Hepatocyte (in vitro differentiated cells): ENCODE results near the gene MYO1F. TPM values are rescaled to one million over a fixed set of nuclear protein-coding genes. Genes with fewer than 3 reads are reported as not detected.
"Not testable (repeated sequence)": the region's sequence is repeated elsewhere in the genome, so short reads cannot be mapped to it uniquely, and the experiment has no call there.

Experiments used
- DNase-seq: peaks from one replicate; pipeline ENCODE4 v3.0.0-alpha.2; 2016; ENCODE audit warnings: low spot score
- H2AFZ ChIP-seq: fragments of 200-600 bp; sonication (generic); 2 replicates; pipeline ENCODE4 v1.6.0; 2016; ENCODE audit warnings: antibody characterized with exemption, mild to moderate bottlenecking
- H3K27ac ChIP-seq: fragments of 200-600 bp; sonication (generic); 2 replicates; pipeline ENCODE4 v1.5.1; 2016; ENCODE audit warnings: mild to moderate bottlenecking
- H3K27me3 ChIP-seq: fragments of 200-600 bp; sonication (generic); 2 replicates; pipeline ENCODE4 v1.6.1; 2016
- H3K36me3 ChIP-seq: fragments of 200-600 bp; sonication (generic); replicated peaks from 2 replicates; pipeline ENCODE4 v1.5.1; 2016; ENCODE audit warnings: low read depth; ENCODE audit not compliant: insufficient read depth
- H3K4me1 ChIP-seq: fragments of 200-600 bp; sonication (generic); 2 replicates; pipeline ENCODE4 v1.5.1; 2016; ENCODE audit warnings: mild to moderate bottlenecking, moderate library complexity; ENCODE audit not compliant: insufficient read depth
- H3K4me2 ChIP-seq: fragments of 200-600 bp; sonication (generic); 2 replicates; pipeline ENCODE4 v1.6.0; 2016
- H3K4me3 ChIP-seq: fragments of 200-600 bp; sonication (generic); 2 replicates; pipeline ENCODE4 v1.5.1; 2016; ENCODE audit warnings: mild to moderate bottlenecking
- H3K79me2 ChIP-seq: fragments of 200-600 bp; sonication (generic); 2 replicates; pipeline ENCODE4 v1.6.0; 2017; ENCODE audit warnings: mild to moderate bottlenecking
- H3K9me2 ChIP-seq: fragments of 200-600 bp; sonication (generic); replicated peaks from 2 replicates; pipeline ENCODE4 v1.6.0; 2017; ENCODE audit warnings: mild to moderate bottlenecking; ENCODE audit not compliant: insufficient read depth
- H3K9me3 ChIP-seq: fragments of 200-600 bp; sonication (generic); 2 replicates; pipeline ENCODE4 v1.5.1; 2016; ENCODE audit warnings: low read depth, mild to moderate bottlenecking
- H4K20me1 ChIP-seq: fragments of 200-600 bp; sonication (generic); 2 replicates; pipeline ENCODE4 v1.6.0; 2016; ENCODE audit warnings: mild to moderate bottlenecking; ENCODE audit not compliant: insufficient read depth, poor library complexity, severe bottlenecking
- EZH2 ChIP-seq: fragments of 200-600 bp; sonication (generic); IDR thresholded peaks from 2 replicates; pipeline ENCODE4 v1.6.1; 2016; ENCODE audit warnings: antibody characterized with exemption, mild to moderate bottlenecking, borderline replicate concordance
- EZH2phosphoT487 ChIP-seq: fragments of 200-600 bp; sonication (generic); IDR thresholded peaks from one replicate; pipeline ENCODE4 v1.6.1; 2018; ENCODE audit warnings: antibody characterized with exemption, mild to moderate bottlenecking, low read depth, moderate library complexity; ENCODE audit not compliant: unreplicated experiment, severe bottlenecking
- WGBS: methylation state at CpG from one replicate; pipeline ENCODE4 v1.1.6; 2016; ENCODE audit warnings: low lambda C conversion rate; ENCODE audit errors: missing lambda C conversion rate; 5-methylcytosine and 5-hydroxymethylcytosine counted together
- polyA plus RNA-seq: library from polyadenylated mRNA; unstranded; fragments of >200 nt; fragmentation: Nextera tagmentation; extraction: Ambion mirVana; gene quantifications from 2 replicates; pipeline ENCODE4 v1.2.1, GENCODE V29; 2016
- total RNA-seq: library from RNA; depleted of rRNA; stranded (reverse); fragments of >200 nt; gene quantifications from 2 replicates; pipeline ENCODE4 v1.2.3, GENCODE V29; 2014
- TF ChIP-seq, protein P1 (sequence below): fragments of 200-600 bp; sonication (generic); IDR thresholded peaks from 2 replicates; pipeline ENCODE4 v1.5.1; 2016; ENCODE audit warnings: antibody characterized with exemption, mild to moderate bottlenecking; ENCODE audit not compliant: poor library complexity

Gene MYO1F
- total and polyA plus RNA-seq, 2 experiments from 2014 or later: 0.13 to 1.0 TPM

- WGBS: 45% methylated on average over 10 of the region's 10 CpGs
- Histone ChIP-seq H3K27ac (no peak overlapping the region), H3K27me3 (no peaks in the 10 kb centered on the region), H3K36me3 (no peaks in the 10 kb centered on the region), H3K79me2 (no peaks in the 10 kb centered on the region), H3K4me1 (no peaks in the 10 kb centered on the region), H4K20me1 (no peaks in the 10 kb centered on the region), H3K4me2 (no peak overlapping the region), H3K9me2 (no peaks in the 10 kb centered on the region), H3K9me3 (no peaks in the 10 kb centered on the region), H3K4me3 (no peak overlapping the region), H2AFZ (no peak overlapping the region)
- no peak for DNase-seq
- no peak for TF ChIP-seq EZH2
Measured at GRCh38 chr19:8575467-8575997, 1.7 kb downstream of the MYO1F start.

GRCh38 chr19:8574619-8574922 is 2.7 kb downstream of the MYO1F start:
- H3K79me2 ChIP-seq, H3K9me2 ChIP-seq, DNase-seq, H3K4me2 ChIP-seq, H3K27me3 ChIP-seq, H4K20me1 ChIP-seq, H3K4me3 ChIP-seq, H3K27ac ChIP-seq, H3K9me3 ChIP-seq, H2AFZ ChIP-seq, H3K4me1 ChIP-seq, H3K36me3 ChIP-seq: not testable (repeated sequence)
- 98% methylated on average over 7 of the region's 7 CpGs for WGBS

- no peak overlapping the region for H3K27ac ChIP-seq
Measured at GRCh38 chr19:8573316-8573715, 3.9 kb downstream of the MYO1F start.

DNA sequence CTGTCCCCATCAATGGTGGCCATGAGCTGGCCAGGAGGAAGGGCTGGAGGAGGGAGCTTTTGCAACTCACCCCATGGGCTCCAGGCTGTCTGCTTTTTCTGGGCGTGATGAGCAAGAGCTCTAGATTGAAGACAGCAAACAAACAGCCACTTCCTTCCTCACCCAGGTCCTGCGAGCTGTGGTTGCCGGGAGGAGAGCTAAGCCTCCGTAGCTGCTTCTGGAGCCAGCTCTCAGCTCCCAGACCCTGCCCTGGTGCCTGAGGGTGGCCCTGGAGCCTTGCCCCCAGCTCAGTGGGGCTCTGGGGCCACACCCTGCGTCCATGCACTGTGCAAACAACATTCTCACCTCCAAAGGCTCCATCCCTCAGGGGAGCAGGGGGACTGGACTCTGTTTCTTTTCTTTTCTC is 6.2 kb downstream of the MYO1F start:
- DNase-seq: no peak
- Histone ChIP-seq H3K36me3 (no peaks in the 10 kb centered on the region), H3K27me3 (no peaks in the 10 kb centered on the region), H3K4me3 (no peak overlapping the region), H3K9me2 (no peaks in the 10 kb centered on the region), H4K20me1 (no peaks in the 10 kb centered on the region), H3K27ac (no peak overlapping the region), H3K4me1 (no peaks in the 10 kb centered on the region), H3K4me2 (no peak overlapping the region), H3K9me3 (no peaks in the 10 kb centered on the region), H2AFZ (no peak overlapping the region), H3K79me2 (no peaks in the 10 kb centered on the region)
- TF ChIP-seq, protein P1, sequence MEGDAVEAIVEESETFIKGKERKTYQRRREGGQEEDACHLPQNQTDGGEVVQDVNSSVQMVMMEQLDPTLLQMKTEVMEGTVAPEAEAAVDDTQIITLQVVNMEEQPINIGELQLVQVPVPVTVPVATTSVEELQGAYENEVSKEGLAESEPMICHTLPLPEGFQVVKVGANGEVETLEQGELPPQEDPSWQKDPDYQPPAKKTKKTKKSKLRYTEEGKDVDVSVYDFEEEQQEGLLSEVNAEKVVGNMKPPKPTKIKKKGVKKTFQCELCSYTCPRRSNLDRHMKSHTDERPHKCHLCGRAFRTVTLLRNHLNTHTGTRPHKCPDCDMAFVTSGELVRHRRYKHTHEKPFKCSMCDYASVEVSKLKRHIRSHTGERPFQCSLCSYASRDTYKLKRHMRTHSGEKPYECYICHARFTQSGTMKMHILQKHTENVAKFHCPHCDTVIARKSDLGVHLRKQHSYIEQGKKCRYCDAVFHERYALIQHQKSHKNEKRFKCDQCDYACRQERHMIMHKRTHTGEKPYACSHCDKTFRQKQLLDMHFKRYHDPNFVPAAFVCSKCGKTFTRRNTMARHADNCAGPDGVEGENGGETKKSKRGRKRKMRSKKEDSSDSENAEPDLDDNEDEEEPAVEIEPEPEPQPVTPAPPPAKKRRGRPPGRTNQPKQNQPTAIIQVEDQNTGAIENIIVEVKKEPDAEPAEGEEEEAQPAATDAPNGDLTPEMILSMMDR: no peak
- TF ChIP-seq EZH2 (no peak), EZH2phosphoT487 (no peak)
- 28% methylated on average over 5 of the region's 5 CpGs for WGBS

More at GRCh38 chr19:8573316-8573715, 3.9 kb downstream of the MYO1F start:
- no peaks in the 10 kb centered on the region for H3K36me3 ChIP-seq
- no peak overlapping the region for H3K4me2 ChIP-seq
- no peak overlapping the region for H3K4me3 ChIP-seq
- no peaks in the 10 kb centered on the region for H3K4me1 ChIP-seq
- WGBS: 92% methylated on average over 7 of the region's 7 CpGs
- H2AFZ ChIP-seq: no peak overlapping the region
- H3K9me3 ChIP-seq: no peaks in the 10 kb centered on the region
- no peaks in the 10 kb centered on the region for H3K9me2 ChIP-seq
- no peaks in the 10 kb centered on the region for H3K27me3 ChIP-seq
- no peak for TF ChIP-seq EZH2phosphoT487
- no peak for TF ChIP-seq EZH2
- TF ChIP-seq, protein P1: no peak
- no peaks in the 10 kb centered on the region for H3K79me2 ChIP-seq
- no peak for DNase-seq
- no peaks in the 10 kb centered on the region for H4K20me1 ChIP-seq
